Nephron progenitor cell (in vitro differentiated cells): ENCODE results near the gene SDK1.
A peak's percentile ranks its signal among the peaks of the same experiment; 100 is the strongest.

Experiments
- DNase-seq: peaks from one replicate; pipeline ENCODE4 v3.0.0; 2021
- H3K27ac Mint-ChIP-seq: 2 replicates; pipeline ENCODE4 v1.8.0; 2021; ENCODE audit warnings: mild to moderate bottlenecking, moderate library complexity, mixed read lengths
- H3K27me3 Mint-ChIP-seq: 2 replicates; pipeline ENCODE4 v1.8.0; 2021; ENCODE audit warnings: mild to moderate bottlenecking, low read depth, mixed read lengths; ENCODE audit not compliant: poor library complexity
- H3K36me3 Mint-ChIP-seq: 2 replicates; pipeline ENCODE4 v1.8.0; 2021; ENCODE audit warnings: low read depth, mixed read lengths
- H3K4me1 Mint-ChIP-seq: 2 replicates; pipeline ENCODE4 v1.8.0; 2021; ENCODE audit warnings: mixed read lengths
- H3K4me3 Mint-ChIP-seq: 2 replicates; pipeline ENCODE4 v1.8.0; 2021; ENCODE audit warnings: mild to moderate bottlenecking, moderate library complexity, mixed read lengths
- H3K9me3 Mint-ChIP-seq: 2 replicates; pipeline ENCODE4 v1.8.0; 2021; ENCODE audit warnings: mild to moderate bottlenecking, moderate library complexity, mixed read lengths
- CTCF ChIP-seq: fragments of 200-600 bp; sonication (generic); IDR thresholded peaks from 2 replicates; pipeline ENCODE4 v1.5.0; 2021; ENCODE audit warnings: antibody characterized with exemption

Gene SDK1

DNA sequence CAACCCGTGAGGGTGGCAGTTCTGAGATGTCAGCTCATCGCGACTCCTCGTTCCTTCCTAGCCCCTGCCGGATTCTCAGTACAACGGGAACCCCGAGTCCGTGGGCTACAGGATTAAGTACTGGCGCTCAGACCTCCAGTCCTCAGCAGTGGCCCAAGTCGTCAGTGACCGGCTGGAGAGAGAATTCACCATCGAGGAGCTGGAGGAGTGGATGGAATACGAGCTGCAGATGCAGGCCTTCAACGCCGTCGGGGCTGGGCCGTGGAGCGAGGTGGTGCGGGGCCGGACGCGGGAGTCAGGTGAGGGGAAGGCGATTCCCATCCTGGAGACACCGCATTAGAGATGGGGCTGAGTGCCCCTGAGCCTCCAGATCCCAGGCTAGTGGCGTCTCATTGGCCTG is 812.9 kb downstream of the SDK1 start:
- Mint-ChIP-seq H3K27me3 (peaks cover 3% of the 10 kb centered on the region), H3K4me1 (peaks cover 28% of the 10 kb centered on the region)

GRCh38 chr7:4115442-4115841 is 814.4 kb downstream of the SDK1 start:
- no peak for TF ChIP-seq CTCF
- Mint-ChIP-seq H3K27me3 (no peaks in the 10 kb centered on the region), H3K9me3 (peaks cover 31% of the 10 kb centered on the region), H3K4me3 (peak overlapping the region; percentile 18), H3K36me3 (peaks cover 50% of the 10 kb centered on the region), H3K27ac (peak overlapping the region; percentile 48), H3K4me1 (peaks cover 20% of the 10 kb centered on the region)
- DNase-seq, result no peak

More for the DNA sequence above, 812.9 kb downstream of the SDK1 start:
- H3K4me3 Mint-ChIP-seq, result no peak overlapping the region
- no peak for DNase-seq
- H3K27ac Mint-ChIP-seq, result no peak overlapping the region
- H3K9me3 Mint-ChIP-seq, result peaks cover 18% of the 10 kb centered on the region
- no peak for TF ChIP-seq CTCF
- H3K36me3 Mint-ChIP-seq, result peaks cover 38% of the 10 kb centered on the region

DNA sequence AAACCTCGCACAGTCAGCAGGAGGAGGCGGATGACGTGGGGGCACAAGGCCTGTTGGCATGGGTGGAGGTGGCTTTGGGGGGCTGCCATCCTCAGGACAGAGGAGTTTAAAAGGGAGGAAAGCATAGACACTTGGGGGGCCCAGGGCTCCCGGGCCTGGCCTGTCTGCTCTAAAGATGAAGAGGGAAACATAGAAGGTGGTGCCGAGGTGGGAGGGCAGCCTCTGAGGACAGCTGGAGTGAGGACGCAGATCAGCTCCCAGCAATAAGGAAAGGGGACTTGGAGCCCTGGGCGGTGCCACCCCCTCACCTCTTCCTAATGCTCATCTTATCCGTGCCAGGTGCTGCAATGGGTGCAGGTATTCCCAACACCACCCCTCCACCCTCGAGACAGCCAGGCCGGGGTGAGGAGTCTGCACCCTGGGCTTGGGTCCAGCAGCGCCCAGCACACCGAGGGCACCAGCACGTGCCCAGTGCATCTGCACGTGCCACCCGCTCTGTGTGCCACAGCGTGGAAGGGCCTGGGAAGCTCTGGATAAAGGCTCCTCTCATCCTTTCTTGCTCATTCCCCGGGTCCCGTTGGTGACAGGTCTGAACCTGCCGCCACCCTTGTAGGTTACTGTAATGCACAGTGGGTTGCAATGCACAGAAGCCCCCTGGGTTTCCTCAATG is 815.0 kb downstream of the SDK1 start:
- DNase-seq, result no peak
- Mint-ChIP-seq H3K27me3 (no peaks in the 10 kb centered on the region), H3K36me3 (peaks cover 51% of the 10 kb centered on the region), H3K4me3 (no peak overlapping the region), H3K9me3 (peaks cover 36% of the 10 kb centered on the region), H3K4me1 (peaks cover 17% of the 10 kb centered on the region), H3K27ac (peak overlapping the region; percentile 37)
- no peak for TF ChIP-seq CTCF

DNA sequence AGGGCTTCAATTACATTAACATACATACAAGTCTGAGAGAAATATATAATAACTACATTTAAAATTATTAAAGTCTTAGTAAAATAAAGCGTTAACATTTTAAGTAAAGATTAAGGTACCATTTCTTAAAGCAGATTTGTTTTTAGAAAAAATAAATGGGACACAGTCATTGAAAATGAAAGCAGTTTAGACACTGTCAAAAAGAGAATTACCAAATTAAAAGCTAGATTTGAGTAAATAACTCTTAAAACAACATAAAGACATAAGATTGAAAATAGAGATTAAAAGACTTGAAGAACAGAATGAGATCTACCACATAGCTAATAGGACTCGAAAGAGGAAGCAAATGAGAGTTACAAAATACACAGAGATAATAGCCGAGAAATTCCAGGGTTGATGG is 818.8 kb downstream of the SDK1 start:
- peaks cover 53% of the 10 kb centered on the region for H3K9me3 Mint-ChIP-seq
- peaks cover 52% of the 10 kb centered on the region for H3K36me3 Mint-ChIP-seq
- H3K27me3 Mint-ChIP-seq, result peaks cover 3% of the 10 kb centered on the region
- no peak for DNase-seq
- peaks cover 23% of the 10 kb centered on the region for H3K4me1 Mint-ChIP-seq
- no peak for TF ChIP-seq CTCF
- H3K4me3 Mint-ChIP-seq, result no peak overlapping the region
- H3K27ac Mint-ChIP-seq, result no peak overlapping the region

DNA sequence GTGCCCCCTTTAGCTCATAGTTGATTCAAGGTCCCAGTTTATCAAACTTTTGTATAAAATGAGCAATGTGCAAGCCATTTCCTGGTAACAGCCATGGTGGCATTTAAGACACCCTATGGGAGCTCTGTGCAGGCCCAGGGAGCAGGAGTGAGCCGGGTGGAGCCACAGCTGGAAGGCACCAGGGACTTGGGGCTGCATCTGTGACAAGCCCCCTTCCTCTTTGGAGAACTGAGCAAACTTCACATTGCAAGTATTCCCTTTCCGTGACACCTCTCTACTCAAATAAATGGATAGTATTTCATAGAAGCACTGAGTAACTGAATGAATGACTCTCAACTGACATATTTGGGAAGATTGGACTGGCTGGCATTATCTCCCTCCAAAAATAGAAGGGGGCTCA is 822.3 kb downstream of the SDK1 start:
- H3K9me3 Mint-ChIP-seq, result peaks cover 51% of the 10 kb centered on the region
- no peak overlapping the region for H3K27ac Mint-ChIP-seq
- TF ChIP-seq CTCF, result no peak
- peaks cover 13% of the 10 kb centered on the region for H3K4me1 Mint-ChIP-seq
- peaks cover 9% of the 10 kb centered on the region for H3K27me3 Mint-ChIP-seq
- H3K4me3 Mint-ChIP-seq, result no peak overlapping the region
- no peak for DNase-seq
- H3K36me3 Mint-ChIP-seq, result peaks cover 40% of the 10 kb centered on the region

DNA sequence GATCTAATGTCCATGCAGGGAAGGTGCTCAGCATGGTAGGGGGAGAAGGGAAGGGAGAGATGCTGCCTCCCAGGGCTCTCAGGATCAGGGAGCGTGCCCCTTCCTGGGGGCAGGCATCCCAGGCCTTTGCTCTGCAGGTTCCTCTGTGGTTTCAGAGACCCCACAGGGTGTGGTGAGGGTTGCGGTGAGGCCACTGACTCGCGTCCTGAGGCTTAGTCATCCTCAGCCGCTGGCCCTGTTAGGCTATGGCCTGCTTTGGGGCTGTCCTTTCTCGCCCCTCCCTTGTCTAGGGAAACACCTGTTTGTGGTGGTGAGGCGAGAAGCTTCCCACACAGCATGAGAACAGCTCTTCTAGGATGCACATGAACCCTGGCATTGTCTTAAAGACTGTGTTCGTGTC is 822.8 kb downstream of the SDK1 start:
- Mint-ChIP-seq H3K27ac (no peak overlapping the region), H3K9me3 (peaks cover 46% of the 10 kb centered on the region)
- no peak for TF ChIP-seq CTCF

More for the DNA sequence above, 822.8 kb downstream of the SDK1 start:
- H3K27me3 Mint-ChIP-seq, result peaks cover 9% of the 10 kb centered on the region
- peaks cover 13% of the 10 kb centered on the region for H3K4me1 Mint-ChIP-seq
- no peak overlapping the region for H3K4me3 Mint-ChIP-seq
- H3K36me3 Mint-ChIP-seq, result peaks cover 35% of the 10 kb centered on the region
- no peak for DNase-seq
